ENCODE results near the gene SLC38A2. TPM values are rescaled to one million over a fixed set of nuclear protein-coding genes. Genes with fewer than 3 reads are reported as not detected.
"Not testable (repeated sequence)": the region's sequence is repeated elsewhere in the genome, so short reads cannot be mapped to it uniquely, and the experiment has no call there.

The SLC38A2 gene
- total RNA-seq, 4 donors from 2014 or later, result 242 to 468 (median 286) TPM

DNA sequence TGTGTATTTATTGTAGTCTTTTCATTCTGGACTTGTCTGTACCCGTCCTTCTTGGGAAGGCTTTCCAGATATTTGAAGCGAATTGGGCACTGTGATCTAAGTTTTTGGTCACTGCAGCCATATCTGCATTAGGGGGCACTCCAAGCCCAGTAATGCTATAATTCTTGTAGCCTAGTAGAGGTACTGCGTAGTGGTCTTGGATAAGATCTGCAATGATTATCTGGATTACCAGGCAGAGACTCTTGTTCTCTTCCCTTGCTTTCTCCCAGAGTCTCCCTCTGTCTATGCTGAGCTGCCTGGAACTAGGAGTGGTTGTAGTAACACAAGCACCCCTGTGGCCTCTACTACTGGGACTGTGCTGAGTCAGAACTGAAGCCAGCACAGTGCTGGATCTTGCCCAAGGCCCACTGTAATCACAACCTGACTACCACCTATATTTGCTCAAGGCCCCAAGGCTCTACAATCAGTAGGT is 30.0 kb downstream of the SLC38A2 start:
- DNase-seq, result no peak
- Histone ChIP-seq H3K4me1 (peaks cover 4 to 12% (median 10%) of the 10 kb centered on the region in 3 donors), H3K36me3 (no peaks in the 10 kb centered on the region), H3K9me3 (no peaks in the 10 kb centered on the region), H3K4me3 (no peak overlapping the region), H3K27ac (no peak overlapping the region), H3K27me3 (no peaks in the 10 kb centered on the region)
- 24% methylated on average over 2 to 3 of the region's 3 CpGs for WGBS, 2 donors
- intact Hi-C loops (cut with DNase I), result no loop called here
- TF ChIP-seq POLR2A (IDR thresholded peaks at IDR 0.05), result no peak
- TF ChIP-seq, protein P1, sequence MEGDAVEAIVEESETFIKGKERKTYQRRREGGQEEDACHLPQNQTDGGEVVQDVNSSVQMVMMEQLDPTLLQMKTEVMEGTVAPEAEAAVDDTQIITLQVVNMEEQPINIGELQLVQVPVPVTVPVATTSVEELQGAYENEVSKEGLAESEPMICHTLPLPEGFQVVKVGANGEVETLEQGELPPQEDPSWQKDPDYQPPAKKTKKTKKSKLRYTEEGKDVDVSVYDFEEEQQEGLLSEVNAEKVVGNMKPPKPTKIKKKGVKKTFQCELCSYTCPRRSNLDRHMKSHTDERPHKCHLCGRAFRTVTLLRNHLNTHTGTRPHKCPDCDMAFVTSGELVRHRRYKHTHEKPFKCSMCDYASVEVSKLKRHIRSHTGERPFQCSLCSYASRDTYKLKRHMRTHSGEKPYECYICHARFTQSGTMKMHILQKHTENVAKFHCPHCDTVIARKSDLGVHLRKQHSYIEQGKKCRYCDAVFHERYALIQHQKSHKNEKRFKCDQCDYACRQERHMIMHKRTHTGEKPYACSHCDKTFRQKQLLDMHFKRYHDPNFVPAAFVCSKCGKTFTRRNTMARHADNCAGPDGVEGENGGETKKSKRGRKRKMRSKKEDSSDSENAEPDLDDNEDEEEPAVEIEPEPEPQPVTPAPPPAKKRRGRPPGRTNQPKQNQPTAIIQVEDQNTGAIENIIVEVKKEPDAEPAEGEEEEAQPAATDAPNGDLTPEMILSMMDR (IDR thresholded peaks at IDR 0.05), result peak; percentile 19 to 60 (median 45)

DNA sequence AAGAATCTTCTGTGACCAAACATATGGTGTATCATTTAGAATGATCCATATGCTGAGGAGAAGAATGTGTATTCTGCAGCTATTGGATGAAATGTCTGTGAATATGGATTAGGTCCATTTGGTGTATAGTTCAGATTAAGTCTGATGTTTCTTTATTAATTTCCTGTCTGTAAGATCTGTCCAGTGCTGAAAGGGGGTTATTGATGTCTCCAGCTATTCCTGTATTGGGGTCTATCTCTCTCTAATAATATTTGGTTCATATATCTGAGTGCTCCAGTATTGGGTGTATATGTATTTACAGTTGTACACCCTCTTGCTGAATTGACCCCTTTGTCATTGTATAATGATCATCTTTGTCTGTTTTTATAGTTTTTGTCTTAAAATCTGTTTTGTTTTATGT is 33.5 kb downstream of the SLC38A2 start:
- intact Hi-C loops (cut with DNase I), result no loop called here

DNA sequence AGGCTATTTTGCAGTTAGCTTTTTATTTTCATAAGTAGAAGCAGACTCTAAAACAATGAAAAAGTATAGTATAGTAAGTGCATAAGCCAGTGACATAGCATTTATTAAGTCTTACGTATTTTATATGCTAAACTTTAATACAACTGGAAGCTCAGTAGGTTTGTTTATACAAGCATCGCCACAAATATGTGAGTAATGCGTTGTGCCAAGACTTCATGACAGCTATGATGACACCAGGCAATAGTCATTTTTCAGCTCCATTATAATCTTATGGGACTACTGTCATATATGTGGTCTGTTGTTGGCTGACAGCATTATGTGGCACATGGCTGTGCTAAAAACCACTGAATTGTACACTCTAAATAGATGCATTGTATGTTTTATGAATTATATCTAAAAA is 40.3 kb downstream of the SLC38A2 start:
- Histone ChIP-seq H3K27ac (no peak overlapping the region), H3K4me3 (no peak overlapping the region), H3K9me3 (peaks cover 0 to 11% (median 0%) of the 10 kb centered on the region in 3 donors), H3K36me3 (no peaks in the 10 kb centered on the region), H3K4me1 (no peaks in the 10 kb centered on the region), H3K27me3 (no peaks in the 10 kb centered on the region)
- intact Hi-C loops (cut with DNase I), result no loop called here
- WGBS, 2 donors, result 51 to 62% methylated on average over 3 of the region's 3 CpGs
- no peak for DNase-seq
- TF ChIP-seq, protein P1 (IDR thresholded peaks at IDR 0.05), result no peak
- no peak for TF ChIP-seq POLR2A (IDR thresholded peaks at IDR 0.05)

More for the DNA sequence above, 33.5 kb downstream of the SLC38A2 start:
- TF ChIP-seq POLR2A (IDR thresholded peaks at IDR 0.05), result no peak
- TF ChIP-seq, protein P1 (IDR thresholded peaks at IDR 0.05), result no peak
- no peaks in the 10 kb centered on the region for H3K36me3 ChIP-seq
- H3K27ac ChIP-seq, result no peak overlapping the region
- no peaks in the 10 kb centered on the region for H3K9me3 ChIP-seq
- no peaks in the 10 kb centered on the region for H3K27me3 ChIP-seq
- no peak for DNase-seq
- peaks cover 4 to 12% (median 10%) of the 10 kb centered on the region in 3 donors for H3K4me1 ChIP-seq
- H3K4me3 ChIP-seq, result no peak overlapping the region

DNA sequence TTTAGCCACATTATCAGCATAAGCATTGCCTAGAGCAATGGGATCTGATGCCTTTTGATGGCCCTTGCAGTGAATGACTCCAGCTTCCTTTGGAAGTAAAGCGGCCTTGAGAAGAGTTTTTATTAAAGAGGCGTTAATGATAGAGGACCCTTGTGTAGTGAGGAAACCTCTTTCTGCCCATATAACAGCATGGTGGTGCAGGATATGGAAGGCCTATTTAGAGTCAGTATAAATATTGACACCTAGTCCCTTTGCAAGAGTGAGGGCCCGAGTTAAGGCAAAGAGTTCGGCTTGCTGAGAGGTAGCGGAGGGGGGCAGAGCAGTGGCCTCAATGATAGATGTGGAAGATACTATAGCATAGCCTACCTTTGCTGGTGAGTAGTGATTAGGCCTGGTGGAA is 47.5 kb downstream of the SLC38A2 start:
- peaks cover 0 to 26% (median 12%) of the 10 kb centered on the region in 3 donors for H3K9me3 ChIP-seq
- DNase-seq; H3K36me3 ChIP-seq; H3K27ac ChIP-seq; intact Hi-C loops (cut with DNase I); H3K27me3 ChIP-seq; H3K4me1 ChIP-seq; H3K4me3 ChIP-seq: not testable (repeated sequence)
- 88 to 94% methylated on average over 5 of the region's 5 CpGs for WGBS, 2 donors

DNA sequence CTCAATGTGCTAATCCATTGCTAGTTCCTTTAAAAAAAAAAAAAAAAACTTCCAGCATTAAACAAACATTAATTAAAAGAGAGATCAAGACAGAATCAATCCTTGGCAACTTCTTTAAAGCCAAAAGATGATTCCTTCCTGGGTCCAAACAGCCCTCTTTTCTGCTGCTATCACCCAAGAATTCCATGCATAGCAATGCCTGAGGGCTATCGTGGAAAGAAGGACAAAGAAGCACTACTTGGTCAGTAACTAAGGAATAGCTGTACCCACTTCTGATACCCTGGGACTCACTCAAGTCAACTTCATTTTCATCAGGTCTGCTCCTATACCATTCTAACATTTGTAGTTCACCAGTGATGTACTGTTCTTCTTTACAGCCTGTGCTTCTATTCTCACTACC is 51.8 kb downstream of the SLC38A2 start:
- Histone ChIP-seq H3K27me3 (no peaks in the 10 kb centered on the region), H3K9me3 (peaks cover 0 to 22% (median 12%) of the 10 kb centered on the region in 3 donors), H3K4me3 (no peak overlapping the region), H3K27ac (no peak overlapping the region), H3K36me3 (no peaks in the 10 kb centered on the region), H3K4me1 (peaks cover 0 to 14% (median 0%) of the 10 kb centered on the region in 3 donors)
- DNase-seq, result no peak
- intact Hi-C loops (cut with DNase I), result no loop called here
- TF ChIP-seq, protein P1 (IDR thresholded peaks at IDR 0.05), result no peak
- TF ChIP-seq POLR2A (IDR thresholded peaks at IDR 0.05), result no peak
- WGBS, 2 donors, result 53 to 60% methylated on average over 1 of the region's 1 CpG

DNA sequence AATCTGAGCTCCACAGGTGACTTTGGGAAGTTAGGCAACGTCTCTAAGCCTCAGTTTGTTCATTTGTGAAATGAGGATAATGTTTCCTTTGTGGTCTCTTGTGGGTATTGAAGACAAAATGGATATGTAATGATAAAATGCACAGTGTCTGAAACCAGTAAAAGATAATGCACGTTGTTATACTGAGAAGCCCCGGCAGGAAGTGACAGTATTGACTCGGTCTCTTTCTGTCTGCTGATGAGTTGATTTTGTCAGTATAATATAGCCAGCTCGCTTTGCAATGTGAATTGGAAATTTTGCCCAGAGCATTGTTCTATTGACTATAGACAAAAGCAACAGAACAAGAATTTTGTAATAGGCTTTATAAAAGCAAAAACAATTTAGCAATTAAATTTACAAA is 54.5 kb downstream of the SLC38A2 start:
- Histone ChIP-seq H3K27ac (no peak overlapping the region), H3K4me1 (peaks cover 0 to 14% (median 0%) of the 10 kb centered on the region in 3 donors), H3K9me3 (no peaks in the 10 kb centered on the region), H3K27me3 (no peaks in the 10 kb centered on the region), H3K36me3 (no peaks in the 10 kb centered on the region), H3K4me3 (no peak overlapping the region)
- 64 to 69% methylated on average over 5 of the region's 5 CpGs for WGBS, 2 donors
- no peak for DNase-seq
- intact Hi-C loops (cut with DNase I), result no loop called here
- TF ChIP-seq, protein P1 (IDR thresholded peaks at IDR 0.05), result no peak
- no peak for TF ChIP-seq POLR2A (IDR thresholded peaks at IDR 0.05)

Data from esophagus squamous epithelium (tissue), 5 donors.